ENCODE results near the gene TTBK2. TPM values are rescaled to one million over a fixed set of nuclear protein-coding genes. Genes with fewer than 3 reads are reported as not detected.

TTBK2 gene
- polyA plus RNA-seq, 1 donor (not counting 4 experiments of a cell fraction or from before 2014, with no cell fraction given) = 7.3 TPM

GRCh38 chr15:42725331-42725903 lies 195.2 kb downstream of the TTBK2 start:
- no peaks in the 10 kb centered on the region for H3K27me3 ChIP-seq (ENCODE audit: control insufficient read depth, extremely low read depth, insufficient read depth, low read length)
- no peak overlapping the region for H2AFZ ChIP-seq (ENCODE audit: control insufficient read depth, low read length)
- no peaks in the 10 kb centered on the region for H3K79me2 ChIP-seq (ENCODE audit: control insufficient read depth, insufficient read depth, low read length)
- H3K9ac ChIP-seq (ENCODE audit: control insufficient read depth, extremely low read depth, insufficient read depth, low read length) = no peak overlapping the region
- H3K9me3 ChIP-seq (ENCODE audit: control insufficient read depth, low read depth, low read length) = no peaks in the 10 kb centered on the region
- no peaks in the 10 kb centered on the region for H3K9me1 ChIP-seq (ENCODE audit: control insufficient read depth, extremely low read depth, insufficient read depth, low read length)
- no peak overlapping the region for H3K4me3 ChIP-seq (ENCODE audit: control insufficient read depth in 2 of 3, extremely low read depth in 1 of 3, insufficient read depth in 2 of 3, low read depth in 1 of 3, low read length in 3 of 3)
- TF ChIP-seq EZH2 (IDR thresholded peaks at IDR 0.05; ENCODE audit: low read length) = no peak
- no peak for TF ChIP-seq CTCF (optimal IDR thresholded peaks at IDR 0.05 in 1 of 3, IDR thresholded peaks at IDR 0.05 in 1 of 3, conservative IDR thresholded peaks at IDR 0.05 in 1 of 3; ENCODE audit: extremely low read depth in 1 of 3, insufficient read depth in 2 of 3, low read length in 3 of 3)
- H4K20me1 ChIP-seq (ENCODE audit: control insufficient read depth, extremely low read depth, insufficient read depth, low read length) = no peaks in the 10 kb centered on the region
- dilution Hi-C loops (cut with MboI; ENCODE audit: extremely low pct_ligation_motif_present, low sequenced_read_pairs) = no loop called here
- FAIRE-seq (no peak), DNase-seq (ENCODE audit: low read depth, low spot score) (no peak)
- H3K27ac ChIP-seq (ENCODE audit: control insufficient read depth, insufficient read depth, low read length) = no peak overlapping the region
- H3K4me2 ChIP-seq (ENCODE audit: control insufficient read depth, extremely low read depth, insufficient read depth, low read depth, low read length) = no peak overlapping the region
- H3K4me1 ChIP-seq (ENCODE audit: control insufficient read depth, extremely low read depth, insufficient read depth, low read length) = peaks cover 5% of the 10 kb centered on the region
- peaks cover 28 to 40% of the 10 kb centered on the region in 2 experiments for H3K36me3 ChIP-seq (ENCODE audit: control insufficient read depth in 2 of 2, extremely low read depth in 1 of 2, insufficient read depth in 2 of 2, low read length in 2 of 2)

- peaks cover 5% of the 10 kb centered on the region for H3K4me1 ChIP-seq (ENCODE audit: control insufficient read depth, extremely low read depth, insufficient read depth, low read length)
- H3K4me2 ChIP-seq (ENCODE audit: control insufficient read depth, extremely low read depth, insufficient read depth, low read depth, low read length) = no peak overlapping the region
- no peaks in the 10 kb centered on the region for H3K9me1 ChIP-seq (ENCODE audit: control insufficient read depth, extremely low read depth, insufficient read depth, low read length)
- dilution Hi-C loops (cut with MboI; ENCODE audit: extremely low pct_ligation_motif_present, low sequenced_read_pairs) = no loop called here
- DNase-seq (ENCODE audit: low read depth, low spot score) = no peak
- no peaks in the 10 kb centered on the region for H3K27me3 ChIP-seq (ENCODE audit: control insufficient read depth, extremely low read depth, insufficient read depth, low read length)
- no peak overlapping the region for H3K9ac ChIP-seq (ENCODE audit: control insufficient read depth, extremely low read depth, insufficient read depth, low read length)
- no peak for FAIRE-seq
- TF ChIP-seq CTCF (optimal IDR thresholded peaks at IDR 0.05 in 1 of 3, IDR thresholded peaks at IDR 0.05 in 1 of 3, conservative IDR thresholded peaks at IDR 0.05 in 1 of 3; ENCODE audit: extremely low read depth in 1 of 3, insufficient read depth in 2 of 3, low read length in 3 of 3) = no peak
- no peak for TF ChIP-seq EZH2 (IDR thresholded peaks at IDR 0.05; ENCODE audit: low read length)
- no peak overlapping the region for H3K4me3 ChIP-seq (ENCODE audit: control insufficient read depth in 2 of 3, extremely low read depth in 1 of 3, insufficient read depth in 2 of 3, low read depth in 1 of 3, low read length in 3 of 3)
- H2AFZ ChIP-seq (ENCODE audit: control insufficient read depth, low read length) = no peak overlapping the region
- no peaks in the 10 kb centered on the region for H3K79me2 ChIP-seq (ENCODE audit: control insufficient read depth, insufficient read depth, low read length)
- H4K20me1 ChIP-seq (ENCODE audit: control insufficient read depth, extremely low read depth, insufficient read depth, low read length) = no peaks in the 10 kb centered on the region
- no peaks in the 10 kb centered on the region for H3K9me3 ChIP-seq (ENCODE audit: control insufficient read depth, low read depth, low read length)
- no peak overlapping the region for H3K27ac ChIP-seq (ENCODE audit: control insufficient read depth, insufficient read depth, low read length)
- peaks cover 22 to 30% of the 10 kb centered on the region in 2 experiments for H3K36me3 ChIP-seq (ENCODE audit: control insufficient read depth in 2 of 2, extremely low read depth in 1 of 2, insufficient read depth in 2 of 2, low read length in 2 of 2)
Observed at GRCh38 chr15:42724276-42724675, 196.3 kb downstream of the TTBK2 start.

Data from keratinocyte (primary cell).